T-helper 1 cell (primary cell): Measurements from ENCODE around the gene ARHGEF25.
"Not testable (repeated sequence)": the region's sequence is repeated elsewhere in the genome, so short reads cannot be mapped to it uniquely, and the experiment has no call there.

Experiments used
- DNase-seq, 5 donors: peaks; one replicate each; pipeline ENCODE4 v3.0.0-alpha.2; 2012 to 2020

ARHGEF25 gene

GRCh38 chr12:57638096-57638495 lies 26.9 kb downstream of the ARHGEF25 start:
- DNase-seq = no peak

GRCh38 chr12:57640175-57641042 lies 29.2 kb downstream of the ARHGEF25 start:
- no peak for DNase-seq

- DNase-seq = no peak
Observed at GRCh38 chr12:57641699-57642442, 30.6 kb downstream of the ARHGEF25 start.

GRCh38 chr12:57645990-57646658 lies 34.9 kb downstream of the ARHGEF25 start:
- not testable (repeated sequence) for DNase-seq

- DNase-seq = not testable (repeated sequence)
Observed at GRCh38 chr12:57646659-57647049, 35.4 kb downstream of the ARHGEF25 start.

- DNase-seq = no peak
Observed at GRCh38 chr12:57654042-57654441, 42.8 kb downstream of the ARHGEF25 start.

GRCh38 chr12:57655541-57656240 lies 44.5 kb downstream of the ARHGEF25 start:
- DNase-seq = no peak

GRCh38 chr12:57656408-57656807 lies 45.2 kb downstream of the ARHGEF25 start:
- not testable (repeated sequence) for DNase-seq

GRCh38 chr12:57657744-57658143 lies 46.5 kb downstream of the ARHGEF25 start:
- no peak for DNase-seq

- no peak for DNase-seq
Observed at GRCh38 chr12:57658890-57659289, 47.7 kb downstream of the ARHGEF25 start.

GRCh38 chr12:57661376-57661775 lies 50.1 kb downstream of the ARHGEF25 start:
- no peak for DNase-seq

GRCh38 chr12:57665066-57665820 lies 54.0 kb downstream of the ARHGEF25 start:
- not testable (repeated sequence) for DNase-seq
